ENCODE results near the gene LDHA. TPM values are rescaled to one million over a fixed set of nuclear protein-coding genes. Genes with fewer than 3 reads are reported as not detected.
"Not testable (repeated sequence)": the region's sequence is repeated elsewhere in the genome, so short reads cannot be mapped to it uniquely, and the experiment has no call there.

The LDHA gene
- polyA plus RNA-seq, 3 donors: 206 to 989 (median 582) TPM

GRCh38 chr11:18392434-18393321 is 1.7 kb upstream of the LDHA start:
- WGBS, 3 donors: 70 to 83% (median 75%) methylated on average over 4 of the region's 4 CpGs
- H3K27ac ChIP-seq (ENCODE audit: low read depth, low read length): no peak overlapping the region

GRCh38 chr11:18393581-18394274 is 635 bp upstream of the LDHA start:
- 72 to 73% (median 73%) methylated on average over 22 of the region's 22 CpGs for WGBS, 3 donors
- H3K27ac ChIP-seq (ENCODE audit: low read depth, low read length): no peak overlapping the region

- peak overlapping the region; percentile 84 for H3K27ac ChIP-seq (ENCODE audit: low read depth, low read length)
- WGBS, 3 donors: 0 to 7% (median 1%) methylated on average over 36 of the region's 36 CpGs
These were observed 768 bp downstream of the LDHA start for GRCh38 chr11:18394928-18395734.

GRCh38 chr11:18395735-18396504 is 1.6 kb downstream of the LDHA start:
- peak overlapping the region; percentile 84 for H3K27ac ChIP-seq (ENCODE audit: low read depth, low read length)
- 0% methylated on average over 46 of the region's 46 CpGs for WGBS, 3 donors

GRCh38 chr11:18397921-18398320 is 3.6 kb downstream of the LDHA start:
- 95 to 99% (median 96%) methylated on average over 3 of the region's 3 CpGs for WGBS, 3 donors
- H3K27ac ChIP-seq (ENCODE audit: low read depth, low read length): no peak overlapping the region

GRCh38 chr11:18401077-18401476 is 6.7 kb downstream of the LDHA start:
- H3K27ac ChIP-seq (ENCODE audit: low read depth, low read length): not testable (repeated sequence)
- 94 to 97% (median 96%) methylated on average over 9 of the region's 9 CpGs for WGBS, 3 donors

- H3K27ac ChIP-seq (ENCODE audit: low read depth, low read length): no peak overlapping the region
- 95 to 98% (median 95%) methylated on average over 4 of the region's 4 CpGs for WGBS, 3 donors
These were observed 9.7 kb downstream of the LDHA start for GRCh38 chr11:18404062-18404461.

- WGBS, 3 donors: 28 to 64% (median 61%) methylated on average over 3 of the region's 3 CpGs
- H3K27ac ChIP-seq (ENCODE audit: low read depth, low read length): not testable (repeated sequence)
These were observed 13.0 kb downstream of the LDHA start for GRCh38 chr11:18407400-18407799.

GRCh38 chr11:18408558-18409291 is 14.4 kb downstream of the LDHA start:
- WGBS, 3 donors: 93 to 95% (median 93%) methylated on average over 9 of the region's 9 CpGs
- H3K27ac ChIP-seq (ENCODE audit: low read depth, low read length): no peak overlapping the region

- WGBS, 3 donors: 48 to 84% (median 72%) methylated on average over 3 of the region's 3 CpGs
- no peak overlapping the region for H3K27ac ChIP-seq (ENCODE audit: low read depth, low read length)
These were observed 22.1 kb downstream of the LDHA start for GRCh38 chr11:18416459-18416858.

- 58 to 85% (median 83%) methylated on average over 2 of the region's 2 CpGs for WGBS, 3 donors
- H3K27ac ChIP-seq (ENCODE audit: low read depth, low read length): no peak overlapping the region
These were observed 24.7 kb downstream of the LDHA start for GRCh38 chr11:18419040-18419439.

- 89 to 92% (median 92%) methylated on average over 2 of the region's 2 CpGs for WGBS, 3 donors
- no peak overlapping the region for H3K27ac ChIP-seq (ENCODE audit: low read depth, low read length)
These were observed 25.7 kb downstream of the LDHA start for GRCh38 chr11:18420067-18420466.

- 72 to 79% (median 74%) methylated on average over 4 of the region's 4 CpGs for WGBS, 3 donors
- no peak overlapping the region for H3K27ac ChIP-seq (ENCODE audit: low read depth, low read length)
These were observed 32.9 kb downstream of the LDHA start for GRCh38 chr11:18427240-18427639.

- WGBS, 3 donors: 69 to 87% (median 81%) methylated on average over 5 of the region's 5 CpGs
- H3K27ac ChIP-seq (ENCODE audit: low read depth, low read length): no peak overlapping the region
These were observed 35.0 kb downstream of the LDHA start for GRCh38 chr11:18429332-18429731.

GRCh38 chr11:18438691-18439090 is 44.3 kb downstream of the LDHA start:
- H3K27ac ChIP-seq (ENCODE audit: low read depth, low read length): no peak overlapping the region
- 55 to 86% (median 82%) methylated on average over 2 of the region's 2 CpGs for WGBS, 3 donors

- WGBS, 3 donors: 80 to 93% (median 81%) methylated on average over 3 of the region's 3 CpGs
These were observed 54.9 kb downstream of the LDHA start for GRCh38 chr11:18449251-18449650.

GRCh38 chr11:18452927-18453326 is 58.6 kb downstream of the LDHA start:
- 62 to 88% (median 87%) methylated on average over 2 of the region's 2 CpGs for WGBS, 3 donors
- H3K27ac ChIP-seq (ENCODE audit: low read depth, low read length): no peak overlapping the region

More at GRCh38 chr11:18449251-18449650, 54.9 kb downstream of the LDHA start:
- no peak overlapping the region for H3K27ac ChIP-seq (ENCODE audit: low read depth, low read length)
